Neural cell (in vitro differentiated cells): ENCODE data around the gene NCKAP5. TPM values are rescaled to one million over a fixed set of nuclear protein-coding genes. Genes with fewer than 3 reads are reported as not detected.

Experiments used
- H2AFZ ChIP-seq: fragments of 200-600, 300-800 bp; sonication (generic), shearing (Covaris generic); 2 replicates; pipeline ENCODE4 v1.6.0; 2014; ENCODE audit warnings: low read depth, mild to moderate bottlenecking, antibody characterized with exemption, low read length, moderate library complexity
- H3F3A ChIP-seq: fragments of 200-600 bp; shearing (Covaris generic); 2 replicates; pipeline ENCODE4 v1.6.1; 2016; ENCODE audit warnings: mild to moderate bottlenecking, moderate library complexity, mixed read lengths, antibody characterized with exemption, low read length; ENCODE audit not compliant: insufficient read depth, poor library complexity, severe bottlenecking
- H3K27ac ChIP-seq: fragments of 200-600, 300-800 bp; sonication (generic), shearing (Covaris generic); 2 replicates; pipeline ENCODE4 v1.5.1; 2014; ENCODE audit warnings: mild to moderate bottlenecking, low read length, moderate library complexity
- H3K27me3 ChIP-seq: fragments of 300-800, 200-600 bp; sonication (generic), shearing (Covaris generic); 2 replicates; pipeline ENCODE4 v1.6.0; 2014; ENCODE audit warnings: mild to moderate bottlenecking, low read depth, low read length, moderate library complexity; ENCODE audit not compliant: insufficient read depth
- H3K36me3 ChIP-seq: fragments of 300-800, 200-600 bp; sonication (generic), shearing (Covaris generic); 2 replicates; pipeline ENCODE4 v1.5.1; 2014; ENCODE audit warnings: mild to moderate bottlenecking, antibody characterized with exemption, low read length, moderate library complexity; ENCODE audit not compliant: insufficient read depth
- H3K4me2 ChIP-seq: fragments of 300-800, 200-600 bp; sonication (generic), shearing (Covaris generic); 2 replicates; pipeline ENCODE4 v1.6.0; 2014; ENCODE audit warnings: mild to moderate bottlenecking, low read length
- H3K4me3 ChIP-seq: fragments of 300-800, 200-600 bp; sonication (generic), shearing (Covaris generic); 2 replicates; pipeline ENCODE4 v1.5.1; 2014; ENCODE audit warnings: mild to moderate bottlenecking, low read length, moderate library complexity
- H3K79me2 ChIP-seq: fragments of 200-600 bp; shearing (Covaris generic); replicated peaks from 2 replicates; pipeline ENCODE4 v1.6.0; 2014; ENCODE audit warnings: mild to moderate bottlenecking, low read length, moderate library complexity; ENCODE audit not compliant: insufficient read depth
- H3K9ac ChIP-seq: fragments of 300-800, 200-600 bp; sonication (generic), shearing (Covaris generic); 2 replicates; pipeline ENCODE4 v1.6.1; 2016; ENCODE audit warnings: mild to moderate bottlenecking, low read length, mixed read lengths
- H3K9me2 ChIP-seq: fragments of 200-600 bp; shearing (Covaris generic); 2 replicates; pipeline ENCODE4 v1.6.1; 2016; ENCODE audit warnings: mild to moderate bottlenecking, low read length, mixed read lengths; ENCODE audit not compliant: insufficient read depth
- H3K9me3 ChIP-seq: fragments of 200-600, 300-800 bp; sonication (generic), shearing (Covaris generic); 2 replicates; pipeline ENCODE4 v1.6.1; 2016; ENCODE audit warnings: mild to moderate bottlenecking, mixed run types, low read length, moderate library complexity, mixed read lengths
- H4K20me1 ChIP-seq: fragments of 200-600 bp; shearing (Covaris generic); 2 replicates; pipeline ENCODE4 v1.6.1; 2016; ENCODE audit warnings: mild to moderate bottlenecking, mixed run types; ENCODE audit not compliant: insufficient read depth
- EP300 ChIP-seq: fragments of 450-650 bp; conservative IDR thresholded peaks from 2 replicates; pipeline ENCODE4 v1.6.1; 2014; ENCODE audit warnings: antibody characterized with exemption, mild to moderate bottlenecking, moderate library complexity; ENCODE audit not compliant: poor library complexity, severe bottlenecking
- EZH2 ChIP-seq: fragments of 200-600, 300-800 bp; shearing (Covaris generic), sonication (generic); IDR thresholded peaks from 2 replicates; pipeline ENCODE4 v1.6.1; 2014; ENCODE audit warnings: antibody characterized with exemption, low read length, borderline replicate concordance, mild to moderate bottlenecking; ENCODE audit not compliant: insufficient read depth, poor library complexity, severe bottlenecking
- MXI1 ChIP-seq: fragments of 450-650 bp; conservative IDR thresholded peaks from 2 replicates; pipeline ENCODE4 v1.6.1; 2014; ENCODE audit warnings: antibody characterized with exemption, mild to moderate bottlenecking; ENCODE audit not compliant: poor library complexity, severe bottlenecking
- POLR2AphosphoS5 ChIP-seq: IDR thresholded peaks from 2 replicates; pipeline ENCODE4 v1.6.1; 2012
- RAD21 ChIP-seq: fragments of 450-650 bp; conservative IDR thresholded peaks from 2 replicates; pipeline ENCODE4 v1.6.1; 2014; ENCODE audit warnings: antibody characterized with exemption, mild to moderate bottlenecking, moderate library complexity
- SMC3 ChIP-seq: fragments of 450-650 bp; conservative IDR thresholded peaks from 2 replicates; pipeline ENCODE4 v1.6.1; 2014; ENCODE audit warnings: antibody characterized with exemption, mild to moderate bottlenecking, moderate library complexity; ENCODE audit not compliant: poor library complexity
- TAF1 ChIP-seq: IDR thresholded peaks from 2 replicates; pipeline ENCODE4 v1.6.1; 2012; ENCODE audit warnings: low read depth
- polyA plus RNA-seq: library from polyadenylated mRNA; depleted of rRNA; stranded (reverse); fragments of >200 nt; gene quantifications from 2 replicates; pipeline ENCODE4 v1.2.3, GENCODE V29; 2014
- TF ChIP-seq, protein P1 (sequence below): fragments of 450-650 bp; IDR thresholded peaks from 2 replicates; pipeline ENCODE4 v1.5.1; 2014; ENCODE audit warnings: antibody characterized with exemption, mild to moderate bottlenecking, moderate library complexity; ENCODE audit not compliant: poor library complexity, severe bottlenecking
- TF ChIP-seq, protein P2 (sequence below): IDR thresholded peaks from 2 replicates; pipeline ENCODE4 v1.6.1; 2012; ENCODE audit warnings: borderline replicate concordance

Gene NCKAP5
- polyA plus RNA-seq, 1 donor from 2014 or later, result 2.4 TPM

- no peak overlapping the region for H3K4me3 ChIP-seq
- no peak overlapping the region for H2AFZ ChIP-seq
Measured at GRCh38 chr2:133600266-133600928, 32.1 kb upstream of the NCKAP5 start.

DNA sequence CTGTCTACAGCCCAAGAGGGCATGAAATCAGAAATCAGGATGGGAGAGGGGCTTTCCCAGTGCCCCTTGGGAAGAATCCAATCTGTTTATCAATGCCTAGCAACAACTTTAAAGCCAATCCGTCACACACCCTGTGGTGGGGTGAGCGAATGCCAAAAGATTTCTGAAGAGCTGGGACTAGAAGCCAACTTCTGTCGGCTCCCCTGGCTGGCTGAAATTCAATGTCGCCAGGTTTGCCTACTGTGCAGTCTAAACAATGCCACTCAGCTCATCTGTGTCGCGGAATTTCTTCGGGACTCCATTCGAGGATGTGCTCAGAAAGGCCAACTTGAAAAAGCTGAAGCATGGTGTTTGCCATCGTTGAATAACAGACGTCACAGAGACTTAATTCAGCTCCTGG, 31.5 kb upstream of the NCKAP5 start:
- Histone ChIP-seq H3K4me2 (no peak overlapping the region), H3K9ac (no peak overlapping the region), H3K9me2 (no peaks in the 10 kb centered on the region), H4K20me1 (no peaks in the 10 kb centered on the region), H3K79me2 (no peaks in the 10 kb centered on the region), H3K27me3 (no peaks in the 10 kb centered on the region), H3F3A (no peaks in the 10 kb centered on the region), H3K9me3 (no peaks in the 10 kb centered on the region), H3K36me3 (no peaks in the 10 kb centered on the region), H3K4me3 (no peak overlapping the region), H2AFZ (no peak overlapping the region), H3K27ac (no peak overlapping the region)
- no peak for TF ChIP-seq MXI1
- TF ChIP-seq EZH2, result no peak
- no peak for TF ChIP-seq TAF1
- TF ChIP-seq, protein P1, sequence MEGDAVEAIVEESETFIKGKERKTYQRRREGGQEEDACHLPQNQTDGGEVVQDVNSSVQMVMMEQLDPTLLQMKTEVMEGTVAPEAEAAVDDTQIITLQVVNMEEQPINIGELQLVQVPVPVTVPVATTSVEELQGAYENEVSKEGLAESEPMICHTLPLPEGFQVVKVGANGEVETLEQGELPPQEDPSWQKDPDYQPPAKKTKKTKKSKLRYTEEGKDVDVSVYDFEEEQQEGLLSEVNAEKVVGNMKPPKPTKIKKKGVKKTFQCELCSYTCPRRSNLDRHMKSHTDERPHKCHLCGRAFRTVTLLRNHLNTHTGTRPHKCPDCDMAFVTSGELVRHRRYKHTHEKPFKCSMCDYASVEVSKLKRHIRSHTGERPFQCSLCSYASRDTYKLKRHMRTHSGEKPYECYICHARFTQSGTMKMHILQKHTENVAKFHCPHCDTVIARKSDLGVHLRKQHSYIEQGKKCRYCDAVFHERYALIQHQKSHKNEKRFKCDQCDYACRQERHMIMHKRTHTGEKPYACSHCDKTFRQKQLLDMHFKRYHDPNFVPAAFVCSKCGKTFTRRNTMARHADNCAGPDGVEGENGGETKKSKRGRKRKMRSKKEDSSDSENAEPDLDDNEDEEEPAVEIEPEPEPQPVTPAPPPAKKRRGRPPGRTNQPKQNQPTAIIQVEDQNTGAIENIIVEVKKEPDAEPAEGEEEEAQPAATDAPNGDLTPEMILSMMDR, result no peak
- no peak for TF ChIP-seq EP300
- no peak for TF ChIP-seq POLR2AphosphoS5
- no peak for TF ChIP-seq RAD21
- TF ChIP-seq SMC3, result no peak
- TF ChIP-seq, protein P2, sequence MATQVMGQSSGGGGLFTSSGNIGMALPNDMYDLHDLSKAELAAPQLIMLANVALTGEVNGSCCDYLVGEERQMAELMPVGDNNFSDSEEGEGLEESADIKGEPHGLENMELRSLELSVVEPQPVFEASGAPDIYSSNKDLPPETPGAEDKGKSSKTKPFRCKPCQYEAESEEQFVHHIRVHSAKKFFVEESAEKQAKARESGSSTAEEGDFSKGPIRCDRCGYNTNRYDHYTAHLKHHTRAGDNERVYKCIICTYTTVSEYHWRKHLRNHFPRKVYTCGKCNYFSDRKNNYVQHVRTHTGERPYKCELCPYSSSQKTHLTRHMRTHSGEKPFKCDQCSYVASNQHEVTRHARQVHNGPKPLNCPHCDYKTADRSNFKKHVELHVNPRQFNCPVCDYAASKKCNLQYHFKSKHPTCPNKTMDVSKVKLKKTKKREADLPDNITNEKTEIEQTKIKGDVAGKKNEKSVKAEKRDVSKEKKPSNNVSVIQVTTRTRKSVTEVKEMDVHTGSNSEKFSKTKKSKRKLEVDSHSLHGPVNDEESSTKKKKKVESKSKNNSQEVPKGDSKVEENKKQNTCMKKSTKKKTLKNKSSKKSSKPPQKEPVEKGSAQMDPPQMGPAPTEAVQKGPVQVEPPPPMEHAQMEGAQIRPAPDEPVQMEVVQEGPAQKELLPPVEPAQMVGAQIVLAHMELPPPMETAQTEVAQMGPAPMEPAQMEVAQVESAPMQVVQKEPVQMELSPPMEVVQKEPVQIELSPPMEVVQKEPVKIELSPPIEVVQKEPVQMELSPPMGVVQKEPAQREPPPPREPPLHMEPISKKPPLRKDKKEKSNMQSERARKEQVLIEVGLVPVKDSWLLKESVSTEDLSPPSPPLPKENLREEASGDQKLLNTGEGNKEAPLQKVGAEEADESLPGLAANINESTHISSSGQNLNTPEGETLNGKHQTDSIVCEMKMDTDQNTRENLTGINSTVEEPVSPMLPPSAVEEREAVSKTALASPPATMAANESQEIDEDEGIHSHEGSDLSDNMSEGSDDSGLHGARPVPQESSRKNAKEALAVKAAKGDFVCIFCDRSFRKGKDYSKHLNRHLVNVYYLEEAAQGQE, result no peak

More at GRCh38 chr2:133600266-133600928, 32.1 kb upstream of the NCKAP5 start:
- Histone ChIP-seq H3K36me3 (no peaks in the 10 kb centered on the region), H4K20me1 (no peaks in the 10 kb centered on the region), H3K27ac (no peak overlapping the region), H3K4me2 (no peak overlapping the region), H3K9ac (no peak overlapping the region), H3F3A (no peaks in the 10 kb centered on the region), H3K9me2 (no peaks in the 10 kb centered on the region), H3K27me3 (no peaks in the 10 kb centered on the region), H3K9me3 (no peaks in the 10 kb centered on the region), H3K79me2 (no peaks in the 10 kb centered on the region)
- TF ChIP-seq RAD21 (no peak), TAF1 (no peak), EP300 (no peak), EZH2 (no peak), MXI1 (no peak), SMC3 (no peak), POLR2AphosphoS5 (no peak)
- TF ChIP-seq, protein P1, result no peak
- TF ChIP-seq, protein P2, result no peak
